Endodermal cell (in vitro differentiated cells): ENCODE results near the gene EPHA5. TPM values are rescaled to one million over a fixed set of nuclear protein-coding genes. Genes with fewer than 3 reads are reported as not detected.

ENCODE experiments used
- DNase-seq: peaks from one replicate; pipeline ENCODE4 v3.0.0-alpha.2; 2017
- H3K27ac ChIP-seq: 2 replicates; pipeline ENCODE4 v1.5.1; 2013; ENCODE audit warnings: mild to moderate bottlenecking, low read depth, low read length, moderate library complexity
- H3K27me3 ChIP-seq: 2 replicates; pipeline ENCODE4 v1.6.1; 2013; ENCODE audit warnings: mild to moderate bottlenecking, low read length, moderate library complexity; ENCODE audit not compliant: insufficient read depth, control insufficient read depth, poor library complexity, severe bottlenecking
- H3K36me3 ChIP-seq: 2 replicates; pipeline ENCODE4 v1.7.0; 2013; ENCODE audit warnings: mild to moderate bottlenecking, low read length, moderate library complexity; ENCODE audit not compliant: control insufficient read depth, insufficient read depth
- H3K4me1 ChIP-seq: one replicate; pipeline ENCODE4 v1.7.0; 2013; ENCODE audit warnings: low read length; ENCODE audit not compliant: control insufficient read depth, insufficient read depth
- H3K4me3 ChIP-seq: 2 replicates; pipeline ENCODE4 v1.5.1; 2013; ENCODE audit warnings: mild to moderate bottlenecking, low read length, moderate library complexity
- H3K9ac ChIP-seq: 2 replicates; pipeline ENCODE4 v1.6.1; 2013; ENCODE audit warnings: mild to moderate bottlenecking, low read length, moderate library complexity; ENCODE audit not compliant: poor library complexity, severe bottlenecking; ENCODE audit errors: extremely low read depth
- H3K9me3 ChIP-seq: 2 replicates; pipeline ENCODE4 v1.6.1; 2013; ENCODE audit warnings: mild to moderate bottlenecking, low read length, moderate library complexity; ENCODE audit not compliant: control insufficient read depth
- H3K27ac Mint-ChIP-seq: 2 replicates; pipeline ENCODE4 v1.8.0; 2020; ENCODE audit warnings: mixed read lengths
- H3K27me3 Mint-ChIP-seq: 2 replicates; pipeline ENCODE4 v1.8.0; 2021; ENCODE audit warnings: mild to moderate bottlenecking, mixed read lengths; ENCODE audit not compliant: insufficient read depth
- H3K36me3 Mint-ChIP-seq: 2 replicates; pipeline ENCODE4 v1.8.0; 2020; ENCODE audit warnings: low read depth, mixed read lengths
- H3K4me1 Mint-ChIP-seq: 2 replicates; pipeline ENCODE4 v1.8.0; 2020; ENCODE audit warnings: mixed read lengths
- H3K4me3 Mint-ChIP-seq: 2 replicates; pipeline ENCODE4 v1.8.0; 2020; ENCODE audit warnings: mild to moderate bottlenecking, moderate library complexity, mixed read lengths
- H3K9me3 Mint-ChIP-seq: 2 replicates; pipeline ENCODE4 v1.8.0; 2020; ENCODE audit warnings: mild to moderate bottlenecking, mixed read lengths
- CTCF ChIP-seq: fragments of 200-600 bp; sonication (generic); conservative IDR thresholded peaks from 2 replicates; pipeline ENCODE4 v1.5.0; 2021; ENCODE audit warnings: antibody characterized with exemption, mild to moderate bottlenecking
- WGBS, 2 experiments: methylation state at CpG; one replicate each; pipeline versions ENCODE4 v1.1.5 to v1.1.7; 2013; ENCODE audit warnings: missing lambda C conversion rate in 2 of 2, mixed read lengths in 1 of 2; ENCODE audit not compliant: insufficient coverage in 1 of 2, insufficient read length in 1 of 2; 5-methylcytosine and 5-hydroxymethylcytosine counted together
- total RNA-seq, 2 donors: library from RNA; stranded (reverse); fragmentation: NEBNext Ultra II Directional in 1 of 2; extraction: Animal tissue kit (Norgen Biotek cat#: 25700) in 1 of 2; gene quantifications; 2 replicates in 1 of 2; 3 replicates in 1 of 2; pipeline ENCODE4 v1.2.1, GENCODE V29; 2021

EPHA5 gene
- total RNA-seq, 2 donors from 2014 or later, result 0.09 TPM; not detected in 1

GRCh38 chr4:65467068-65467680, 203.1 kb downstream of the EPHA5 start:
- WGBS, 2 experiments, result 91% methylated on average over 1 of the region's 1 CpG
- no peaks in the 10 kb centered on the region for H3K4me1 Mint-ChIP-seq
- H3K9me3 ChIP-seq, result no peaks in the 10 kb centered on the region
- H3K4me3 Mint-ChIP-seq, result no peak overlapping the region
- H3K9me3 Mint-ChIP-seq, result no peaks in the 10 kb centered on the region
- no peak overlapping the region for H3K27ac ChIP-seq
- no peaks in the 10 kb centered on the region for H3K4me1 ChIP-seq
- H3K4me3 ChIP-seq, result no peak overlapping the region
- no peak for DNase-seq
- no peaks in the 10 kb centered on the region for H3K27me3 Mint-ChIP-seq
- H3K36me3 ChIP-seq, result no peaks in the 10 kb centered on the region
- no peaks in the 10 kb centered on the region for H3K27me3 ChIP-seq
- no peak overlapping the region for H3K27ac Mint-ChIP-seq
- no peak for TF ChIP-seq CTCF
- H3K9ac ChIP-seq, result no peak overlapping the region
- no peaks in the 10 kb centered on the region for H3K36me3 Mint-ChIP-seq

GRCh38 chr4:65461781-65462180, 208.5 kb downstream of the EPHA5 start:
- DNase-seq, result no peak
- H3K4me1 Mint-ChIP-seq, result peaks cover 2% of the 10 kb centered on the region

GRCh38 chr4:65457011-65457410, 213.3 kb downstream of the EPHA5 start:
- no peak for DNase-seq
- no peak for TF ChIP-seq CTCF
- no peaks in the 10 kb centered on the region for H3K9me3 Mint-ChIP-seq
- H3K36me3 Mint-ChIP-seq, result no peaks in the 10 kb centered on the region
- Histone ChIP-seq H3K27ac (no peak overlapping the region), H3K4me3 (no peak overlapping the region), H3K27me3 (no peaks in the 10 kb centered on the region), H3K36me3 (no peaks in the 10 kb centered on the region), H3K9ac (no peak overlapping the region), H3K9me3 (no peaks in the 10 kb centered on the region), H3K4me1 (no peaks in the 10 kb centered on the region)
- H3K27me3 Mint-ChIP-seq, result no peaks in the 10 kb centered on the region
- H3K27ac Mint-ChIP-seq, result no peak overlapping the region
- no peak overlapping the region for H3K4me3 Mint-ChIP-seq
- 71 to 100% methylated on average over 1 of the region's 2 CpGs for WGBS, 2 experiments
- H3K4me1 Mint-ChIP-seq, result peaks cover 6% of the 10 kb centered on the region

More at GRCh38 chr4:65461781-65462180, 208.5 kb downstream of the EPHA5 start:
- Mint-ChIP-seq H3K9me3 (no peaks in the 10 kb centered on the region), H3K27me3 (no peaks in the 10 kb centered on the region), H3K27ac (no peak overlapping the region), H3K4me3 (no peak overlapping the region), H3K36me3 (no peaks in the 10 kb centered on the region)
- Histone ChIP-seq H3K27me3 (no peaks in the 10 kb centered on the region), H3K27ac (no peak overlapping the region), H3K36me3 (no peaks in the 10 kb centered on the region), H3K4me1 (no peaks in the 10 kb centered on the region), H3K9ac (no peak overlapping the region), H3K9me3 (no peaks in the 10 kb centered on the region), H3K4me3 (no peak overlapping the region)
- WGBS, 2 experiments, result 92% methylated on average over 4 of the region's 4 CpGs; no CpG with 5 or more reads in 1 of the 2 experiments
- TF ChIP-seq CTCF, result no peak
